Activated B cell treated with CpG ODN at 0.5 μM for 24 hours (primary cell): ENCODE measurements around the gene DMRT1. TPM values are rescaled to one million over a fixed set of nuclear protein-coding genes. Genes with fewer than 3 reads are reported as not detected.

Experiments used
- ATAC-seq: fragments of 200-7000 bp; cut with Tn5 transposase; one replicate; pipeline ENCODE4 v1.10.0; 2021; ENCODE audit warnings: low read depth, mild to moderate bottlenecking, moderate library complexity
- CTCF ChIA-PET: fragments of 350-600 bp; sonication (Branson Sonifier 250); formaldehyde crosslinking; loops from one replicate; lab custom pipeline; 2021; ENCODE audit warnings: antibody characterized with exemption; lab: Charles Lee
- POLR2A ChIA-PET: fragments of 350-600 bp; sonication (Branson Sonifier 250); formaldehyde crosslinking; loops from one replicate; lab custom pipeline; 2021; ENCODE audit warnings: antibody characterized with exemption; lab: Charles Lee
- DNase-seq: peaks from one replicate; pipeline ENCODE4 v3.0.0; 2022
- H3K27ac Mint-ChIP-seq: one replicate; pipeline ENCODE4 v1.8.0; 2020; ENCODE audit warnings: mixed read lengths
- H3K27me3 Mint-ChIP-seq: one replicate; pipeline ENCODE4 v1.8.0; 2021; ENCODE audit warnings: mixed read lengths
- H3K36me3 Mint-ChIP-seq: one replicate; pipeline ENCODE4 v1.8.0; 2021; ENCODE audit warnings: low read depth, mixed read lengths
- H3K4me1 Mint-ChIP-seq: one replicate; pipeline ENCODE4 v1.8.0; 2021; ENCODE audit warnings: mixed read lengths
- H3K4me3 Mint-ChIP-seq: one replicate; pipeline ENCODE4 v1.8.0; 2020; ENCODE audit warnings: mild to moderate bottlenecking, mixed read lengths
- H3K9me3 Mint-ChIP-seq: one replicate; pipeline ENCODE4 v1.8.0; 2020; ENCODE audit warnings: mixed read lengths
- intact Hi-C: fragments of 100-400 bp; cut with micrococcal nuclease; formaldehyde crosslinking; loops from one replicate; pipeline ENCODE4 v1.15.1; 2024
- total RNA-seq: library from RNA; stranded (reverse); gene quantifications from 2 replicates; pipeline ENCODE4 v1.2.3, GENCODE V29; 2022
- TF ChIP-seq, protein P1 (sequence below): fragments of 200-600 bp; IDR thresholded peaks from one replicate; pipeline ENCODE4 v1.8.0; 2022; ENCODE audit warnings: antibody characterized with exemption, mild to moderate bottlenecking

Gene DMRT1
- total RNA-seq = not detected in 2 replicates

DNA sequence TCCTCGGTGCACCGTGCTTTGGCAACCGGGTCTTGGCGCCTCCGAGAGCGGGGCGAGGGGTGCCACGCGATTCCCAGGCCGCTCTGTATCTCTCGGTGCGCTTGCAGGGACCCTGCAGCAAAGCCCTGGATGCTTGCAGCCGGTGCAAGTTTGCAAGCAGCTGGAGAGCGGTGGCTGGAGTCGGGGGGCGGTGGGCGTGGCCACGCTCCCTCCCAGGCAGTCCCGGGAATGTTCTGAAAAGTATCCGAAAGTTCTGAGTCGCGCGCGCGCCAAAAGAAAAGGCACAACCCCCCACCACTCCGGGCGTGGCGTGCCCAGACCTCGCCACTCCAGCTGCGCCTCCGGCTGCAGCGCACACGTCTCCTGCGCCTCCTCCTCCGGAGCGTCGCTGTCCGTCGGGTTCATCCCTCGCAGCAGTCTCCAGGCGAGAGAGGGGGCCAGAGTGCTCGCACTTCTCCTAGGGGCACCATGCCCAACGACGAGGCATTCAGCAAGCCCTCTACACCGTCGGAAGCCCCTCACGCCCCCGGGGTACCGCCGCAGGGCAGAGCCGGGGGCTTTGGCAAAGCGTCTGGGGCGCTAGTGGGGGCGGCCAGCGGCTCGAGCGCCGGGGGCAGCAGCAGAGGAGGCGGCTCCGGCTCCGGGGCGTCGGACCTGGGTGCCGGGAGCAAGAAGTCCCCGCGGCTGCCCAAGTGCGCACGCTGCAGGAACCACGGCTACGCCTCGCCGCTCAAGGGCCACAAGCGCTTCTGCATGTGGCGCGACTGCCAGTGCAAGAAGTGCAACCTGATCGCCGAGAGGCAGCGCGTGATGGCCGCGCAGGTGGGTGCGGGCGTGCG lies at the start of gene DMRT1:
TSS of gene DMRT1 (plus strand) at position 327 of the 839 bp plus-strand sequence. CDS start at position 469, 142 bp downstream.
- peaks cover 53% of the 10 kb centered on the region for H3K27me3 Mint-ChIP-seq
- intact Hi-C loops = loop anchor here (5.0 kb wide), 2 partner anchors 126 to 206 kb away; no protein-coding TSS in a partner anchor
- no peaks in the 10 kb centered on the region for H3K36me3 Mint-ChIP-seq
- DNase-seq (no peak), ATAC-seq (no peak)
- H3K9me3 Mint-ChIP-seq = no peaks in the 10 kb centered on the region
- POLR2A ChIA-PET = no interaction called here
- H3K4me3 Mint-ChIP-seq = no peak within 1 kb of the TSS
- no peak within 1 kb of the TSS for H3K27ac Mint-ChIP-seq
- H3K4me1 Mint-ChIP-seq = no peaks in the 10 kb centered on the region
- CTCF ChIA-PET = no interaction called here
- TF ChIP-seq, protein P1, sequence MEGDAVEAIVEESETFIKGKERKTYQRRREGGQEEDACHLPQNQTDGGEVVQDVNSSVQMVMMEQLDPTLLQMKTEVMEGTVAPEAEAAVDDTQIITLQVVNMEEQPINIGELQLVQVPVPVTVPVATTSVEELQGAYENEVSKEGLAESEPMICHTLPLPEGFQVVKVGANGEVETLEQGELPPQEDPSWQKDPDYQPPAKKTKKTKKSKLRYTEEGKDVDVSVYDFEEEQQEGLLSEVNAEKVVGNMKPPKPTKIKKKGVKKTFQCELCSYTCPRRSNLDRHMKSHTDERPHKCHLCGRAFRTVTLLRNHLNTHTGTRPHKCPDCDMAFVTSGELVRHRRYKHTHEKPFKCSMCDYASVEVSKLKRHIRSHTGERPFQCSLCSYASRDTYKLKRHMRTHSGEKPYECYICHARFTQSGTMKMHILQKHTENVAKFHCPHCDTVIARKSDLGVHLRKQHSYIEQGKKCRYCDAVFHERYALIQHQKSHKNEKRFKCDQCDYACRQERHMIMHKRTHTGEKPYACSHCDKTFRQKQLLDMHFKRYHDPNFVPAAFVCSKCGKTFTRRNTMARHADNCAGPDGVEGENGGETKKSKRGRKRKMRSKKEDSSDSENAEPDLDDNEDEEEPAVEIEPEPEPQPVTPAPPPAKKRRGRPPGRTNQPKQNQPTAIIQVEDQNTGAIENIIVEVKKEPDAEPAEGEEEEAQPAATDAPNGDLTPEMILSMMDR = no peak

DNA sequence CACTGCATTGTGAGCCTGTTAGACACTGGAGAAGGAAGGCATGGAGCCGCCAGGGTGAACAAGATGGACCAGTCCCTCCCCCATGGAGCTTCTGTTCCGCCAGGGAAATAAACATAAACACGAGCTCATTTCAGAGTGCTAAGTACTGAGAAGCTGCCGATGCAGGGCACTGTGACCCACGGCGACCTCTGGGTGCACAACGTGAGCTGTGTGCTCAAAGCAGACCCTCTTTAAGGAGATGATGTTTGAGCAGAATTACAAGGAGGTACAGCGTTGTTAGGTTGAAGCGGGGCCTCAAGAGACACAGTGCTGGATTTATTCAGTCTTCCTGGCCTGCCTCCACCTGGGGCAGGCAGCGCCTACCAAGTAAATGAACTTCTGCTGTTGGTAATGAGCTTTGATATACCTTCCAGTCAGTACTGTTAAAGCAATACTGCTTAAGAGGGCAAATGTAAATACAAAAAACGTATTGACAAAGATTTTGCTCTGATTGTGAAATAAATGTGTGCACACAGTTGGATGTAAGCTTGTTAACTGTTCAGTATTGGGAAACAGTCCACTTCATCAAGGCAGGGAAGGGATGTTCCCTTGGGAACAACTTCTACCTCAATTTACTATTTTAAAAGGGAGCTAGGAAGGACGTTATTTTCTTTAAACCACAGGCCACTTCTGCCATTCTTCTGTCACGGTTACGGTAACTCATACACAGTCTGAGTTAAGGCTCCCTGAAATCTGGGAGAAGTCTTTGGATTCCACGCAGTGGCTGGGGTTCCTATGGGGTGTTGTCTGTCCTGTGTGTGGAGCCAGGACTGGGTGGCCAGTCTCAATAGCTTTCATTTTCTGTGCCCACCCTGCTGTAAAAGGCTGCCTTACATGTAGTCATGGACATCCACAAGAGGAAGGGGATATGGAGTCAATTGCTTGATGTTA lies 48.9 kb upstream of the DMRT1 start:
- TF ChIP-seq, protein P1 = no peak
- CTCF ChIA-PET = no interaction called here

DNA sequence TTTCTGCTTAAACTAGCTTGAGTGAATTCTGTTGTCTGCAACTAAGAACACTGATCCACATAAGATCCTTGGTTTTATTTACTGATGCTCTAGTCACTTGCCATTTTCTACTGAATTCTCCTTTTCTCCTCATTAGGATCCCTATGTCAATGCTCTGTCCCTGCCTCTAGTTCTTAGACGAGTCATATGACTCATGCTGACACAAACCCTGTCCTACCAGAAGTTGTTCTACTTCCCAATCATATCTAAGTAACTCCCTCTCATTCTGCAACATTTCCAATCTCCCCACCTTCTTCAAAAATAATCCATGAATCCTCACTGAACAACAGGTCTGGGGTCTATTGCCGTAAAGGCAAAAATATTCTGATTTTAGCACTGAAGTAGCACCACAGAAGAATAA lies 47.1 kb upstream of the DMRT1 start:
- intact Hi-C loops = no loop called here
- Mint-ChIP-seq H3K27ac (no peak overlapping the region), H3K36me3 (no peaks in the 10 kb centered on the region), H3K27me3 (peaks cover 10% of the 10 kb centered on the region), H3K4me3 (no peak overlapping the region), H3K9me3 (peaks cover 3% of the 10 kb centered on the region), H3K4me1 (no peaks in the 10 kb centered on the region)
- ChIA-PET POLR2A (no interaction called here), CTCF (no interaction called here)
- ATAC-seq = no peak
- no peak for DNase-seq
- TF ChIP-seq, protein P1 = no peak

More for the DNA sequence above, 48.9 kb upstream of the DMRT1 start:
- H3K27ac Mint-ChIP-seq = no peak overlapping the region
- no peak for ATAC-seq
- intact Hi-C loops = no loop called here
- H3K36me3 Mint-ChIP-seq = no peaks in the 10 kb centered on the region
- POLR2A ChIA-PET = no interaction called here
- H3K4me1 Mint-ChIP-seq = no peaks in the 10 kb centered on the region
- H3K9me3 Mint-ChIP-seq = peaks cover 3% of the 10 kb centered on the region
- no peak for DNase-seq
- peaks cover 10% of the 10 kb centered on the region for H3K27me3 Mint-ChIP-seq
- H3K4me3 Mint-ChIP-seq = no peak overlapping the region

DNA sequence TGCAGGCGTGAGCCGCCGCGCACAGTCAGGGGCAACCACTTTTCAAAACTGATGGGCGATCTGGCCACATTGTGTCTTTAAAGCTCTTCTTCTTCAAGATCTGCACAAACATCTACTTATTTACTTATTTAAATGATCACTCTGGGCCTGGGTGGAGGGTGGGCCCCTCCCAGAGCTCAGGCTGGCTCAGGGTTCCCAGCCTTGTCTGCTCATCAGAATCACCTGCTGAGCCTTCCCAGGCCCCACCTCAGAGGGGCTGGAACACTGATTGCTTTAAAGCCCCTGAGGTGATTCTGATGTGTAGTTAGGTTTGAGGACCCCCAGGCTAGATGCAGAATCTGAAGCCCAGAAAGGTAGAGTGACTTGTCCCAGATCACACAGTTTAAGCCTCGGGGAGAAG lies 45.6 kb upstream of the DMRT1 start:
- TF ChIP-seq, protein P1 = no peak
- no peak for ATAC-seq
- no peaks in the 10 kb centered on the region for H3K4me1 Mint-ChIP-seq
- H3K27me3 Mint-ChIP-seq = peaks cover 15% of the 10 kb centered on the region
- H3K36me3 Mint-ChIP-seq = no peaks in the 10 kb centered on the region
- DNase-seq = no peak
- POLR2A ChIA-PET = no interaction called here
- CTCF ChIA-PET = no interaction called here
- H3K9me3 Mint-ChIP-seq = peaks cover 3% of the 10 kb centered on the region
- no peak overlapping the region for H3K27ac Mint-ChIP-seq
- H3K4me3 Mint-ChIP-seq = no peak overlapping the region
- intact Hi-C loops = no loop called here
